ENCODE data around the gene NMBR.
"Not testable (repeated sequence)": the region's sequence is repeated elsewhere in the genome, so short reads cannot be mapped to it uniquely, and the experiment has no call there.

Gene NMBR

DNA sequence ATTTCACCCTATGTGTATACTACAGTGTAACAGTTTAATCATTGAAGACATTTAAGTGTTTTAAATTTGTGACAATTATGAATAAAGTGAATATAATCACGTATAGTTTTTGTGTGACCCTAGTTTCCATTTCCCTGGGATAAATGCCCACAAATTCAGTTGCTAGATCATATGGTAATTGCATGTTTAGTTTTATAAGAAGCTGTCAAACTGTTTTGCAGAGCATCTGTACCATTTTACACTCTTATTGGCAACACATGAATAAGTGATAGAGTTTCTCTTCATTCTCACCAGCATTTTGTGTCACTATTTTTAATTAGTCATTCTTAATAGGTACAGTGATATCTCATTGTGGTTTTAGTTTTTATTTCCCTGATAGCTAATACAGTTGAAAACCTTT, 7.4 kb upstream of the NMBR start:
- DNase-seq (no peak), ATAC-seq (no peak)

GRCh38 chr6:142153196-142153595, 6.3 kb upstream of the NMBR start:
- peak; percentile 32 for ATAC-seq

GRCh38 chr6:142152746-142153145, 5.8 kb upstream of the NMBR start:
- ATAC-seq: no peak
- DNase-seq: no peak

More at GRCh38 chr6:142153196-142153595, 6.3 kb upstream of the NMBR start:
- no peak for DNase-seq

DNA sequence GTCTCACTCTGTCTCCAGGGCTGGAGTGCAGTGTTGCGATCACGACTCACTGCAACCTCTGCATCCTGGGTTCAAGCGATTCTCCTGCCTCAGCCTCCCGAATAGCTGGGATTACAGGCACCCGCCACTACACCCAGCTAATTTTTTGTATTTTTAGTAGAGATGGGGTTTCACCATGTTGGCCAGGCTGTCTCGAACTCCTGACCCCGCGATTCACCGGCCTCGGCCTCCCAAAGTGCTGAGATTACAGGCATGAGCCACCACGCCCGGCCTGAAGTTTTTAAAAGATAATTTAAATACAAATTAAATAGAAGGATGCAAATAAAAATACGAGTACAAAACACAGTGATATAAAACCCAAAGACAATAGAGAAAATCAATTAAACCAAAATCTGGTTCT, 5.4 kb downstream of the NMBR start:
- not testable (repeated sequence) for ATAC-seq, DNase-seq

DNA sequence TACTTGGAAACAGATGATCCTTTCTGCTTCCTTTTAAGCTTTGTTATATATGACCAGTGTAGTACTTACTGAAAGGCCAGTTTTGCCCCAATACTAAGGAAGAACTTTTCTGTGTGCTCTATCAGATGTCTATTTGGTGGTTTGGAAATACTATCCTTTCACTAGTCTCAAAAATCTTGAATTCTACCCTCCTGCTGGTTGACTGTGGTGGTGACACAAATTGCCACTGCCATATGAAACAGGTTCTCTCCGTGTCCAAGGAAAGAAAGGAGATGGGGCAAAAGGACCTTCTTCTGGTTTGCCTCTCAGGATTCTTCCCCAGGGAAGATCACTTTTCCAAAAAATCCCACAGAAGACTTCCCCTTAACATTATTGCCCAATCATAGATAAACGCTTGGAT, 8.0 kb downstream of the NMBR start:
- ATAC-seq: no peak
- DNase-seq: no peak

GRCh38 chr6:142132625-142133024, 14.3 kb downstream of the NMBR start, which contains the start of gene GJE1:
Gene GJE1, plus strand, starts transcription at chr6:142132925. Its CDS starts 234 bp downstream, at chr6:142133159.
- ATAC-seq (no peak), DNase-seq (no peak)

GRCh38 chr6:142130814-142131213, 16.1 kb downstream of the NMBR start:
- ATAC-seq (no peak), DNase-seq (no peak)

DNA sequence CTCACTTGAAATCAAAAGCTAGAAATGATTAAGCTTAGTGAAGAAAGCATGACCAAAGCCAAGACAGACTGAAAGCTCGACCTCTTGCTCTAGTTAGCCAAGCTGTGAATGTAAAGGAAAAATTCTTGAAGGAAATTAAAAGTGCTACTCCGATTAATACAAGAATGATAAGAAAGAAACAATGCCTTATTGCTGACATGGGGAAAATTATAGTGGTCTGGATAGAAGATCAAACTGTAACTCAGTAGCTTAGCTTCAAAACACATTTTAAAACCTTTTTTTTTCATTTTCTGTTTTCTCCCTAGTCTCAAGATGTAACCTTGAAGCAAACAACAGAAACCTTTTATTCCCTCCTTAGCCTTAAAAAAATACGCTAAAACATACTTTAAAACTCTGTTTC, 25.6 kb downstream of the NMBR start:
- DNase-seq: no peak

GRCh38 chr6:142118925-142119324, 28.0 kb downstream of the NMBR start:
- DNase-seq (no peak), ATAC-seq (no peak)

More for the DNA sequence above, 25.6 kb downstream of the NMBR start:
- no peak for ATAC-seq

- ATAC-seq: no peak
- no peak for DNase-seq
Observed at GRCh38 chr6:142118328-142118727, 28.6 kb downstream of the NMBR start.

DNA sequence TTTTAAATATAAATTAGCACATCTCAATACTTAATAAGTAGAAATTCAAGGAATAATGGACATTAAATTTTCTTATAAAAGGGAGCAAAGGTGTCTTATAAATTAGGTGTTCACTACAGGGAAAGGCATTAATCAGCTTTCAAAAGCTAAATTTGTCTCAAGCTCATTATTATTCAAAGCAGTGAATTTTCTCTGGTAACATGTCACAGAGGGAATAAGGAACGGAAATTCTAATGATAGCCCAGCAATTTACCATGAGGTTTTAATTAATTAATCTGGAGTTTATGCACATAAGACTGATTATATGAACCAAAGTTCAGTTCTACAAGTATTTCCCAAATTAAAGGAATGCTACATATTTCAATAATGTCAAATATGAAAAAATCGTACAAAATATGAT, 29.6 kb downstream of the NMBR start:
- DNase-seq: no peak
- ATAC-seq: no peak

- no peak for ATAC-seq
- DNase-seq: peak; percentile 82
Observed at GRCh38 chr6:142112451-142113061, 34.4 kb downstream of the NMBR start.

GRCh38 chr6:142110820-142111219, 36.1 kb downstream of the NMBR start:
- not testable (repeated sequence) for DNase-seq, ATAC-seq

DNA sequence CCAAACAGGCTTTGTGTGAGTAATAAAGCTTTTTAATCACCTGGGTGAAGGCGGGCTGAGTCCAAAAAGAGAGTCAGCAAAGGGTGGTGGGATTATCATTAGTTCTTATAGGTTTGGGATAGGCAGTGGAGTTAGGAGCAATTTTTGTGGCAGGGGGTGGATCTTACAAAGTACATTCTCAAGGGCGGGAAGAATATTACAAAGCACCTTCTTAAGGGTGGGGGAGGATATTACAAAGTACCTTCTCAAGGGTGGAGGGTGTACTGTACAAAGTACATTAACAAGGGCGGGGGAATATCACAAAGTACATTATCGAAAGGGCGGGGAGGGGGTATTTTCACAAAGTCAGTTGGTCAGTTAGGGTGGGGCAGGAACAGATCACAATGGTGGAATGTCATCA, 42.1 kb downstream of the NMBR start:
- not testable (repeated sequence) for ATAC-seq, DNase-seq

- ATAC-seq: no peak
- DNase-seq: no peak
Observed at GRCh38 chr6:142088858-142089216, 58.1 kb downstream of the NMBR start.

DNA sequence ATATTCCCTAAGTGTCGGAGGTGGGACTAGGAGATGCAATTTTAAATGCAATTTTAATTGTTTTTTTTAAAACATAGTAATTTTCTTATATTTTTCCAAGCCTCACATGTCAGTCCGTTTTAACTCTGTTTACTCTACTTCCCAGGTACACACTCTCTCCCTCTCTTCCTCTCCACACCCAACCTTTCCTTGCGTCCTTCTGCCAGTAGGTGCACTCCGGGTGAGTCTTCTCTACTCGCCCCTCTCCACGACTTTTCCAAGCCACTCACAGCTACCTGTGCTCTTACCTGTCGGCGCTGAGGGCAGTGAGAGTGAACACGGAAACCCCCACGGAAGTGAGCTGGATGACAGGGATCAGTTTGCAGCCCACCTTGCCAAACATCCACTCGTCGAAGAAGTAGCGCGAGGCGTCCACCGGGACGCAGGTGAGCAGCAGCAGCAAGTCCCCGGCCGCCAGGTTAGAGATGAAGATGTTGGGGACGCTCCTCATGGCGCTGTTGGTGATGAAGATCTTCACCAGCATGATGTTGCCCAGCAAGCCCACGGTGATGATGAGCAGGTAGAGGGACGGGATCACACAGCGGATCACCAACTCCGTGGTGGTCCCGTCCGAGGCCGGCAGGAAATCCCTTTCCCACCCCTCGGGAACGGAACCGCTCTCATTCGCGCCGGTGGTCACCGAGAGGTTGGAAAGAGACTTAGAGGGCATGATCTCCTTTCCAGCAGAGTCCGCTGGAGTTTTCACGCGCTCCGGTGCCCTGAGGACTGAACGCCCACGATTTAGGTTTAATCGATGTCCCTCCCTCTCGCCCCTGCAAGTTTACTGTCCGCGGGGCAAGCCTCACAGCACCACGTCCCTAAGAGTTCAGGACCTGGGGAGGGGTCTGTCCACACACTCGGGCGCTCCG, 58.7 kb downstream of the NMBR start:
- no peak for ATAC-seq
- DNase-seq: no peak

GRCh38 chr6:142079130-142079529, 67.8 kb downstream of the NMBR start:
- DNase-seq (no peak), ATAC-seq (no peak)

- ATAC-seq: peak; percentile 68
- DNase-seq: no peak
Observed at GRCh38 chr6:142075516-142076101, 71.3 kb downstream of the NMBR start.

GRCh38 chr6:142074516-142074915, 72.4 kb downstream of the NMBR start:
- ATAC-seq (no peak), DNase-seq (no peak)

DNA sequence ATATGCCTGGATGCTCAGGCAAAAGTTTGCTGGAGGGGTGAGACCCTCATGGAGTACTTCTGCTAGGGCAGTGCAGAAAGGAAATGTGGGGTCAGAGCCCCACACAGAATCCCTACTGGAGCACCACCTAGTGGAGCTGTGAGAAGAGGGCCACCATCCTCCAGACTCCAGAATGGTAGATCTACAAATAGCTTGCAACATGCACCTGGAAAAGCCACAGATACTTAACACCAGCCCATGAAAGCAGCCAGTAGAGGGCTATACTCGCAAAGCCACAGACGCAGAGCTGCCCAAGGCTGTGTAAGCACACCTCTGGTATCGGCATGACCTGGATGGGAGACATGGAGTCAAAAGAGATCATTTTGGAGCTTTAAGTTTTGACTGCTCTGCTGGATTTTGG, 74.9 kb downstream of the NMBR start:
- no peak for ATAC-seq
- no peak for DNase-seq

GRCh38 chr6:142068416-142068815, 78.5 kb downstream of the NMBR start:
- ATAC-seq (no peak), DNase-seq (no peak)

DNA sequence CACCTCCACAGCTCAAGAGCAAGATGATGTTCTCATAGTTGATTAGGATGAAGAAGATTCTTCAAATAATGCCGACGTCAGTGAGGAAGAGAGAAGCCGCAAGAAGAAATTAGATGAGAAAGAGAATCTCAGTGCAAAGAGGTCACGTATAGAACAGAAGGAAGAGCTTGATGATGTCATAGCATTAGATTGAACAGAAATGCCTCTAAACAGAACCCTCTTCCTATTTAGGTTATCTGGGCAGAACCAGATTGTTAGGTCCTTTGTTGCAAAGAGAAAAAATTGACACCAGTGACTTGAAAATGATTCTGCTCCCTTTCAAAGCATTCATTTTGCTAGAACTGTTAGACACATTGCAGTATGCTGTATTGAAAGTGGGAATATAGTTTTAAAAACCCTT, 84.1 kb downstream of the NMBR start:
- DNase-seq, ATAC-seq: not testable (repeated sequence)
